ENCODE results near the gene ENTPD2. TPM values are rescaled to one million over a fixed set of nuclear protein-coding genes. Genes with fewer than 3 reads are reported as not detected.

ENTPD2 gene
- total and polyA plus RNA-seq, 2 experiments from 2014 or later: 1.8 to 1.9 TPM

- Histone ChIP-seq H2AFZ (no peak overlapping the region), H3F3A (replicated peaks; ENCODE audit: low read depth) (peaks cover 25% of the 10 kb centered on the region; the same call in 1 of the 2 replicates), H3K4me1 (ENCODE audit: insufficient read depth) (peaks cover 30% of the 10 kb centered on the region), H3K4me2 (no peak overlapping the region), H3K79me2 (replicated peaks; ENCODE audit: insufficient read depth) (no peaks in the 10 kb centered on the region), H3K27me3 (ENCODE audit: insufficient read depth) (peaks cover 37% of the 10 kb centered on the region), H4K20me1 (replicated peaks; ENCODE audit: insufficient read depth) (peaks cover 3% of the 10 kb centered on the region; the same call in 1 of the 2 replicates), H3K27ac (ENCODE audit: low read depth) (no peak overlapping the region), H3K36me3 (ENCODE audit: insufficient read depth) (no peaks in the 10 kb centered on the region), H3K9me2 (ENCODE audit: insufficient read depth) (no peaks in the 10 kb centered on the region), H3K4me3 (no peak overlapping the region; the same call in 1 of the 2 replicates)
- DNase-seq (ENCODE audit: low spot score) (no peak), ATAC-seq (no peak)
- H3K27ac Mint-ChIP-seq: no peak overlapping the region; the same call in 1 of the 2 replicates
- H3K27me3 Mint-ChIP-seq (ENCODE audit: insufficient read depth, low read depth, poor library complexity): peaks cover 41% of the 10 kb centered on the region
- H3K36me3 Mint-ChIP-seq (ENCODE audit: low read depth): no peaks in the 10 kb centered on the region; the same call in 2 of the 3 replicates
- H3K4me3 Mint-ChIP-seq: no peak overlapping the region; the same call in 2 of the 3 replicates
- H3K4me1 Mint-ChIP-seq: peaks cover 22% of the 10 kb centered on the region
- H3K9me3 Mint-ChIP-seq: no peaks in the 10 kb centered on the region; the same call in 2 of the 3 replicates
- TF ChIP-seq JUNB (IDR thresholded peaks at IDR 0.05; ENCODE audit: unreplicated experiment): no peak
- TF ChIP-seq CTCF (conservative IDR thresholded peaks at IDR 0.05; ENCODE audit: low read depth in 2 of 2): no peak
- TF ChIP-seq EZH2phosphoT487 (IDR thresholded peaks at IDR 0.05; ENCODE audit: unreplicated experiment): no peak
- no peak for TF ChIP-seq ZNF114 (CRISPR knock-in tag; IDR thresholded peaks at IDR 0.05)
- no peak for TF ChIP-seq CREB1 (CRISPR knock-in tag; IDR thresholded peaks at IDR 0.05; ENCODE audit: low read depth)
- TF ChIP-seq NANOG (IDR thresholded peaks at IDR 0.05; ENCODE audit: borderline replicate concordance): no peak
- TF ChIP-seq STAT1 (IDR thresholded peaks at IDR 0.05; ENCODE audit: unreplicated experiment): no peak
- TF ChIP-seq ETS1 (IDR thresholded peaks at IDR 0.05): no peak
- TF ChIP-seq POLR2AphosphoS5 (IDR thresholded peaks at IDR 0.05; ENCODE audit: low read depth): no peak
- no peak for TF ChIP-seq ZNF331 (CRISPR knock-in tag; IDR thresholded peaks at IDR 0.05; ENCODE audit: low read depth)
- TF ChIP-seq EZH2 (IDR thresholded peaks at IDR 0.05; ENCODE audit: low read depth, unreplicated experiment): no peak
- TF ChIP-seq ZNF462 (CRISPR knock-in tag; IDR thresholded peaks at IDR 0.05): no peak
- no peak for TF ChIP-seq REST (IDR thresholded peaks at IDR 0.05; ENCODE audit: unreplicated experiment)
Measured at GRCh38 chr9:137073992-137074399, 20.1 kb upstream of the ENTPD2 start.
